K562 (cell line): ENCODE measurements around the gene GPRIN1. TPM values are rescaled to one million over a fixed set of nuclear protein-coding genes. Genes with fewer than 3 reads are reported as not detected.

Source experiments
- ATAC-seq: fragments of 200-7000 bp; cut with Tn5 transposase; 3 replicates; pipeline ENCODE4 v1.9.1; 2020; ENCODE audit warnings: moderate library complexity
- BruUV-seq: library from RNA; stranded (reverse); fragments of 400-500 nt; replicated peaks from 2 replicates; lab custom pipeline; 2021; lab: Mats Ljungman, UMichigan
- CTCF ChIA-PET: fragments of 300-600 bp; formaldehyde crosslinking; extraction: SDS; loops from one replicate; lab custom pipeline; 2021; ENCODE audit warnings: low intra/inter-chr PET ratio; lab: Yijun Ruan, JAX
- POLR2A ChIA-PET: fragments of 300-600, 350-650 bp; sonication (Branson Sonifier 250); formaldehyde crosslinking; extraction: SDS; loops from one replicate; lab custom pipeline; 2021; ENCODE audit warnings: antibody characterized with exemption, inconsistent platforms; lab: Yijun Ruan, JAX
- DNase-seq, 4 experiments: peaks; one replicate each; pipeline versions ENCODE4 v3.0.0 to v3.0.0-alpha.2; 2011 to 2018; ENCODE audit warnings: low spot score in 3 of 4, mixed read lengths in 3 of 4; ENCODE audit errors: extremely low read depth in 1 of 4
- FAIRE-seq: peaks from 2 replicates; lab custom pipeline; 2011; peaks lifted over from hg19 to GRCh38; lab: Jason Lieb, UNC
- H2AFZ ChIP-seq: 2 replicates; pipeline ENCODE4 v1.6.0; 2011; ENCODE audit warnings: low read depth, low read length, control low read depth, inconsistent platforms
- H3K27ac ChIP-seq: fragments of 200-600 bp; 3 replicates; pipeline ENCODE4 v1.8.0; 2011; ENCODE audit warnings: low read depth, mild to moderate bottlenecking, control low read depth, inconsistent platforms, low read length, moderate library complexity, mixed read lengths; ENCODE audit errors: extremely low read depth
- H3K27me3 ChIP-seq, 2 experiments: fragments of 300-600 bp in 1 of 2; 2 replicates in 1 of 2; 3 replicates in 1 of 2; pipeline versions ENCODE4 v1.6.0 to v1.8.0; 2011; ENCODE audit warnings: inconsistent platforms in 2 of 2, low read length in 2 of 2, mild to moderate bottlenecking in 1 of 2, mixed read lengths in 1 of 2, moderate library complexity in 1 of 2; ENCODE audit not compliant: control insufficient read depth in 2 of 2, insufficient read depth in 2 of 2
- H3K36me3 ChIP-seq: fragments of 300-600 bp; 3 replicates; pipeline ENCODE4 v1.8.0; 2011; ENCODE audit warnings: mild to moderate bottlenecking, low read length, inconsistent platforms; ENCODE audit not compliant: control insufficient read depth, insufficient read depth
- H3K4me1 ChIP-seq, 2 experiments: fragments of 200-600 bp in 1 of 2; replicated peaks in 1 of 2; 2 replicates in 1 of 2; 3 replicates in 1 of 2; pipeline versions ENCODE4 v1.5.1 to v1.8.0; 2011; ENCODE audit warnings: inconsistent platforms in 2 of 2, low read length in 2 of 2, mild to moderate bottlenecking in 1 of 2, mixed read lengths in 1 of 2, moderate library complexity in 1 of 2; ENCODE audit not compliant: control insufficient read depth in 2 of 2, insufficient read depth in 2 of 2
- H3K4me2 ChIP-seq: 2 replicates; pipeline ENCODE4 v1.6.1; 2011; ENCODE audit warnings: low read length, control low read depth, inconsistent platforms, mixed read lengths; ENCODE audit not compliant: insufficient read depth
- H3K4me3 ChIP-seq: fragments of 200-600 bp; sonication (generic), shearing (Covaris generic); 2 replicates; pipeline ENCODE4 v1.5.1; 2016; ENCODE audit warnings: control low read depth, inconsistent platforms
- H3K79me2 ChIP-seq: fragments of 200-600 bp; 3 replicates; pipeline ENCODE4 v1.8.0; 2011; ENCODE audit warnings: low read length, inconsistent platforms; ENCODE audit not compliant: control insufficient read depth, insufficient read depth
- H3K9ac ChIP-seq, 2 experiments: 2 replicates each; pipeline versions ENCODE4 v1.6.0 to v1.6.1; 2011; ENCODE audit warnings: low read depth in 2 of 2, low read length in 2 of 2, control low read depth in 1 of 2, inconsistent platforms in 1 of 2, mild to moderate bottlenecking in 1 of 2, mixed read lengths in 1 of 2; ENCODE audit not compliant: insufficient read depth in 1 of 2
- H3K9me1 ChIP-seq: one replicate; pipeline ENCODE4 v1.6.0; 2011; ENCODE audit warnings: inconsistent platforms, mild to moderate bottlenecking, low read length, moderate library complexity; ENCODE audit not compliant: control insufficient read depth, insufficient read depth
- H3K9me3 ChIP-seq: replicated peaks from 2 replicates; pipeline ENCODE4 v1.5.1; 2011; ENCODE audit warnings: low read depth, low read length, inconsistent platforms; ENCODE audit not compliant: control insufficient read depth, insufficient read depth
- H4K20me1 ChIP-seq: replicated peaks from 2 replicates; pipeline ENCODE4 v1.6.1; 2011; ENCODE audit warnings: low read length, inconsistent platforms, mixed read lengths; ENCODE audit not compliant: control insufficient read depth, insufficient read depth
- ZNF445 ChIP-seq: fragments of 250-450 bp; sonication (Bioruptor Pico); IDR thresholded peaks from 2 replicates; pipeline ENCODE4 v1.4.0; 2020; ENCODE audit warnings: low read depth, mild to moderate bottlenecking, moderate library complexity
- WGBS: fragments of 100-300 bp; shearing (Covaris generic); methylation state at CpG from one replicate; pipeline ENCODE4 v1.1.6; 2016; ENCODE audit warnings: low coverage, mixed read lengths; ENCODE audit not compliant: insufficient coverage; ENCODE audit errors: missing lambda C conversion rate; 5-methylcytosine and 5-hydroxymethylcytosine counted together
- in situ Hi-C: fragments of 300-500 bp; cut with MboI; formaldehyde crosslinking; loops from 4 replicates; pipeline ENCODE4 v1.15.0; 2018; ENCODE audit warnings: inconsistent platforms, mixed read lengths
- intact Hi-C: fragments of 100-400 bp; cut with micrococcal nuclease; formaldehyde crosslinking; loops from 2 replicates; pipeline ENCODE4 v1.14.2; 2022
- polyA plus RNA-seq, 8 experiments: library from polyadenylated mRNA; depleted of rRNA in 4 of 8; stranded (reverse) in 5 of 8; unstranded in 3 of 8; fragments of >200 nt; fragmentation: Nextera tagmentation in 2 of 8; fragmentation: Illumina TruSeq in 1 of 8; extraction: Ambion mirVana in 2 of 8; extraction: Trizol in 1 of 8; gene quantifications; 2 replicates each; pipeline versions ENCODE4 v1.2.1 to v1.2.3, GENCODE V29; 2011 to 2014; ENCODE audit warnings: inconsistent platforms in 1 of 8, missing spikeins in 1 of 8
- total RNA-seq, 7 experiments: library from RNA; depleted of rRNA in 6 of 7; stranded (reverse); fragments of >200 nt in 6 of 7; fragmentation: Illumina TruSeq in 2 of 7; extraction: Trizol in 2 of 7; gene quantifications; 2 replicates each; pipeline versions ENCODE4 v1.2.1 to v1.2.3, GENCODE V29; 2011 to 2021; ENCODE audit warnings: low replicate concordance in 1 of 7
- TF ChIP-seq, protein P1 (sequence below): sonication (generic); formaldehyde crosslinking; IDR thresholded peaks from 2 replicates; pipeline ENCODE4 v1.8.0; 2023; ENCODE audit warnings: mild to moderate bottlenecking, missing genetic modification reagents

GPRIN1 gene
- total and polyA plus RNA-seq, 9 of the 15 experiments (the other 6 are each of a cell fraction or from before 2014, with no cell fraction given), result 0.15 to 11.6 (median 4.4) TPM

DNA sequence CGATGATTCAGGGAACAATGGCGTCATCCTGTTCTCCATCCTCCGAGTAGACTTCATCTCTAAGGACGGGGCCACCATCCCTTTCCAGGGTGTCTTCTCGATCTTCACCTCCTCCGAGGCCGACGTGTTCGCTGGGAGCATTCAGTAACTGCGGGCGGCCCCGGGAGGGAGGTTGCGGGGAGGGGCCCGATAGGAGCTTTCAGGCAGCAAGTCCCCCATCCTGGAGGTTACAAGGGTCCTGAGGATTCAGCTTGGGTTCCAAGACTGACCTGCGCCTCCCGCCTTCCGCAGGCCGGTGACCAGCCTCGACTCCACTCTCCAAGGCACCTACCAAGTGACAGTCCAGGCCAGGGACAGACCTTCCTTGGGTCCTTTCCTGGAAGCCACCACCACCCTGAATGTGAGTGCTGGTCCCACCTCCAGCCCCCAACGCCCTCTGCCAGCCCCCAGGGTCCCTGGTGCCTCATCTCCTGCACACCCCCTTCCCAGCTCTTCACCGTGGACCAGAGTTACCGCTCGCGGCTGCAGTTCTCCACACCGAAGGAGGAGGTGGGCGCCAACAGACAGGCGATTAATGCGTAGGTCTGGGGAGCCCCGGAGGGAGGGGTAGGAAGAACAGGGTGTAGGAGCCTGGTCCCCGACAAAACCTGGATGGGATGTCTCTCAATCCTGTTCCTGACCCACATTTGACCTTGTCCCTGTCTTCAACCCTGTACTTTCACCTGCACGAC lies 20.8 kb downstream of the GPRIN1 start:
- DNase-seq (no peak), ATAC-seq (no peak), FAIRE-seq (no peak)
- Histone ChIP-seq H3K9me1 (no peaks in the 10 kb centered on the region), H3K4me3 (no peak overlapping the region), H3K9me3 (peaks cover 13% of the 10 kb centered on the region), H2AFZ (no peak overlapping the region), H3K27ac (no peak overlapping the region), H3K9ac (peak overlapping the region in 1 of 2 experiments; percentile 24; a peak in 1 of 4 replicates), H3K4me1 (peaks cover 0 to 8% of the 10 kb centered on the region in 2 experiments; a peak in 1 of 5 replicates), H4K20me1 (no peaks in the 10 kb centered on the region), H3K79me2 (no peaks in the 10 kb centered on the region), H3K27me3 (peaks cover 6 to 33% of the 10 kb centered on the region in 2 experiments; a peak in 4 of 5 replicates), H3K36me3 (no peaks in the 10 kb centered on the region), H3K4me2 (no peak overlapping the region)
- in situ Hi-C loops (loop anchor here (25.0 kb wide), 1 partner anchor 852 kb away; no protein-coding TSS in a partner anchor), intact Hi-C loops (no loop called here)
- 14% methylated on average over 30 of the region's 31 CpGs for whole genome bisulfite sequencing
- no peak for TF ChIP-seq ZNF445
- TF ChIP-seq, protein P1, sequence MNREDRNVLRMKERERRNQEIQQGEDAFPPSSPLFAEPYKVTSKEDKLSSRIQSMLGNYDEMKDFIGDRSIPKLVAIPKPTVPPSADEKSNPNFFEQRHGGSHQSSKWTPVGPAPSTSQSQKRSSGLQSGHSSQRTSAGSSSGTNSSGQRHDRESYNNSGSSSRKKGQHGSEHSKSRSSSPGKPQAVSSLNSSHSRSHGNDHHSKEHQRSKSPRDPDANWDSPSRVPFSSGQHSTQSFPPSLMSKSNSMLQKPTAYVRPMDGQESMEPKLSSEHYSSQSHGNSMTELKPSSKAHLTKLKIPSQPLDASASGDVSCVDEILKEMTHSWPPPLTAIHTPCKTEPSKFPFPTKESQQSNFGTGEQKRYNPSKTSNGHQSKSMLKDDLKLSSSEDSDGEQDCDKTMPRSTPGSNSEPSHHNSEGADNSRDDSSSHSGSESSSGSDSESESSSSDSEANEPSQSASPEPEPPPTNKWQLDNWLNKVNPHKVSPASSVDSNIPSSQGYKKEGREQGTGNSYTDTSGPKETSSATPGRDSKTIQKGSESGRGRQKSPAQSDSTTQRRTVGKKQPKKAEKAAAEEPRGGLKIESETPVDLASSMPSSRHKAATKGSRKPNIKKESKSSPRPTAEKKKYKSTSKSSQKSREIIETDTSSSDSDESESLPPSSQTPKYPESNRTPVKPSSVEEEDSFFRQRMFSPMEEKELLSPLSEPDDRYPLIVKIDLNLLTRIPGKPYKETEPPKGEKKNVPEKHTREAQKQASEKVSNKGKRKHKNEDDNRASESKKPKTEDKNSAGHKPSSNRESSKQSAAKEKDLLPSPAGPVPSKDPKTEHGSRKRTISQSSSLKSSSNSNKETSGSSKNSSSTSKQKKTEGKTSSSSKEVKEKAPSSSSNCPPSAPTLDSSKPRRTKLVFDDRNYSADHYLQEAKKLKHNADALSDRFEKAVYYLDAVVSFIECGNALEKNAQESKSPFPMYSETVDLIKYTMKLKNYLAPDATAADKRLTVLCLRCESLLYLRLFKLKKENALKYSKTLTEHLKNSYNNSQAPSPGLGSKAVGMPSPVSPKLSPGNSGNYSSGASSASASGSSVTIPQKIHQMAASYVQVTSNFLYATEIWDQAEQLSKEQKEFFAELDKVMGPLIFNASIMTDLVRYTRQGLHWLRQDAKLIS, result no peak
- POLR2A ChIA-PET, result interaction anchor here (0.7 kb wide), 1 partner anchor 10 kb away, joined by 4 read pairs; no protein-coding TSS in a partner anchor
- BruUV-seq, result no TSS peak
- CTCF ChIA-PET, result interaction anchor here (1.3 kb wide), 1 partner anchor 11 kb away, joined by 3 read pairs; no protein-coding TSS in a partner anchor
